Mesenchymal stem cell (in vitro differentiated cells and primary cell): ENCODE results near the gene NUDT4B.
"Not testable (repeated sequence)": the region's sequence is repeated elsewhere in the genome, so short reads cannot be mapped to it uniquely, and the experiment has no call there.

Experiments
- DNase-seq: peaks from one replicate; pipeline ENCODE4 v3.0.0-alpha.2; 2013
- H2AFZ ChIP-seq: one replicate; pipeline ENCODE4 v1.6.1; 2013; ENCODE audit warnings: low read depth, mild to moderate bottlenecking, control low read depth, inconsistent platforms, low read length, moderate library complexity
- H2AK5ac ChIP-seq: 2 replicates; pipeline ENCODE4 v1.6.1; 2013; ENCODE audit warnings: low read length, moderate library complexity, mild to moderate bottlenecking, inconsistent platforms; ENCODE audit not compliant: severe bottlenecking
- H2BK120ac ChIP-seq: one replicate; pipeline ENCODE4 v1.6.1; 2013; ENCODE audit warnings: low read depth, mild to moderate bottlenecking, inconsistent platforms, low read length, moderate library complexity
- H2BK12ac ChIP-seq, 2 experiments: one replicate each; pipeline ENCODE4 v1.6.1; 2013; ENCODE audit warnings: inconsistent platforms in 2 of 2, low read length in 2 of 2, mild to moderate bottlenecking in 2 of 2, moderate library complexity in 2 of 2, control low read depth in 1 of 2
- H2BK15ac ChIP-seq: one replicate; pipeline ENCODE4 v1.6.1; 2013; ENCODE audit warnings: mild to moderate bottlenecking, low read depth, inconsistent platforms; ENCODE audit not compliant: poor library complexity, severe bottlenecking
- H2BK5ac ChIP-seq: 2 replicates; pipeline ENCODE4 v1.6.1; 2013; ENCODE audit warnings: low read depth, mild to moderate bottlenecking, low read length, control low read depth, inconsistent platforms; ENCODE audit not compliant: poor library complexity, severe bottlenecking
- H3K14ac ChIP-seq, 2 experiments: one replicate each; pipeline ENCODE4 v1.6.1; 2013; ENCODE audit warnings: inconsistent platforms in 2 of 2, low read length in 2 of 2, control low read depth in 1 of 2, mild to moderate bottlenecking in 1 of 2, moderate library complexity in 1 of 2
- H3K18ac ChIP-seq, 2 experiments: one replicate each; pipeline ENCODE4 v1.6.1; 2013; ENCODE audit warnings: inconsistent platforms in 2 of 2, low read length in 2 of 2, control low read depth in 1 of 2, low read depth in 1 of 2, mild to moderate bottlenecking in 1 of 2
- H3K23ac ChIP-seq, 2 experiments: one replicate each; pipeline ENCODE4 v1.6.1; 2013; ENCODE audit warnings: inconsistent platforms in 2 of 2, low read length in 2 of 2, mild to moderate bottlenecking in 2 of 2, moderate library complexity in 2 of 2, control low read depth in 1 of 2
- H3K27ac ChIP-seq: 2 replicates; pipeline ENCODE4 v1.5.1; 2013; ENCODE audit warnings: mild to moderate bottlenecking, moderate library complexity, low read length, control low read depth, inconsistent platforms; ENCODE audit not compliant: poor library complexity, severe bottlenecking
- H3K27me3 ChIP-seq, 2 experiments: 2 replicates each; pipeline versions ENCODE4 v1.6.1 to v1.7.0; 2013; ENCODE audit warnings: low read length in 2 of 2, mild to moderate bottlenecking in 2 of 2, moderate library complexity in 2 of 2, control low read depth in 1 of 2, inconsistent platforms in 1 of 2; ENCODE audit not compliant: control insufficient read depth in 1 of 2, insufficient read depth in 1 of 2
- H3K36me3 ChIP-seq, 2 experiments: 2 replicates each; pipeline versions ENCODE4 v1.6.1 to v1.7.0; 2013; ENCODE audit warnings: low read length in 2 of 2, control low read depth in 1 of 2, inconsistent platforms in 1 of 2, low read depth in 1 of 2, mild to moderate bottlenecking in 1 of 2; ENCODE audit not compliant: insufficient read depth in 2 of 2, control insufficient read depth in 1 of 2
- H3K4ac ChIP-seq, 2 experiments: one replicate each; pipeline ENCODE4 v1.6.1; 2013; ENCODE audit warnings: inconsistent platforms in 2 of 2, low read length in 2 of 2, mild to moderate bottlenecking in 2 of 2, moderate library complexity in 2 of 2, control low read depth in 1 of 2, low read depth in 1 of 2
- H3K4me1 ChIP-seq: 2 replicates; pipeline ENCODE4 v1.6.1; 2013; ENCODE audit warnings: low read depth, low read length, control low read depth; ENCODE audit not compliant: control insufficient read depth, insufficient read depth
- H3K4me2 ChIP-seq: 2 replicates; pipeline ENCODE4 v1.6.1; 2013; ENCODE audit warnings: low read length, mild to moderate bottlenecking, inconsistent platforms; ENCODE audit not compliant: poor library complexity, severe bottlenecking
- H3K4me3 ChIP-seq, 2 experiments: 2 replicates each; pipeline versions ENCODE4 v1.5.1 to v1.7.0; 2013; ENCODE audit warnings: low read length in 2 of 2, mild to moderate bottlenecking in 2 of 2, control low read depth in 1 of 2, low read depth in 1 of 2; ENCODE audit not compliant: insufficient read depth in 1 of 2
- H3K79me1 ChIP-seq: replicated peaks from 2 replicates; pipeline ENCODE4 v1.6.1; 2013; ENCODE audit warnings: mild to moderate bottlenecking, control low read depth, low read length, inconsistent platforms; ENCODE audit not compliant: poor library complexity, severe bottlenecking
- H3K9ac ChIP-seq: 2 replicates; pipeline ENCODE4 v1.7.0; 2013; ENCODE audit warnings: mild to moderate bottlenecking, low read length, moderate library complexity
- H3K9me3 ChIP-seq: 2 replicates; pipeline ENCODE4 v1.7.0; 2013; ENCODE audit warnings: mild to moderate bottlenecking, low read length; ENCODE audit not compliant: control insufficient read depth
- H4K8ac ChIP-seq: one replicate; pipeline ENCODE4 v1.6.1; 2013; ENCODE audit warnings: inconsistent platforms, mild to moderate bottlenecking, low read length, moderate library complexity
- H4K91ac ChIP-seq: one replicate; pipeline ENCODE4 v1.6.1; 2013; ENCODE audit warnings: mild to moderate bottlenecking, low read length, inconsistent platforms
- WGBS: methylation state at CpG from one replicate; pipeline ENCODE4 v1.1.7; 2013; ENCODE audit warnings: mixed read lengths; 5-methylcytosine and 5-hydroxymethylcytosine counted together

NUDT4B gene

GRCh38 chr1:148735538-148735937 lies 13.0 kb upstream of the NUDT4B start:
- not testable (repeated sequence) for H2BK15ac ChIP-seq, DNase-seq
- WGBS, result no CpG with 5 or more reads among the region's 1 CpG

GRCh38 chr1:148738667-148739066 lies 9.9 kb upstream of the NUDT4B start:
- not testable (repeated sequence) for H3K4me3 ChIP-seq, H4K8ac ChIP-seq, H2AK5ac ChIP-seq, H3K36me3 ChIP-seq, H3K23ac ChIP-seq, H3K9me3 ChIP-seq, H3K9ac ChIP-seq, H3K4ac ChIP-seq, H3K79me1 ChIP-seq, H4K91ac ChIP-seq, H3K14ac ChIP-seq, H2BK15ac ChIP-seq, H2BK5ac ChIP-seq, H3K18ac ChIP-seq, H3K4me2 ChIP-seq, H2AFZ ChIP-seq, H3K27me3 ChIP-seq, H3K27ac ChIP-seq, H2BK12ac ChIP-seq, DNase-seq, H2BK120ac ChIP-seq, H3K4me1 ChIP-seq
- no CpG with 5 or more reads among the region's 6 CpGs for WGBS

More at GRCh38 chr1:148735538-148735937, 13.0 kb upstream of the NUDT4B start:
- not testable (repeated sequence) for H4K8ac ChIP-seq, H3K9me3 ChIP-seq, H2AFZ ChIP-seq, H3K14ac ChIP-seq, H3K9ac ChIP-seq, H2BK120ac ChIP-seq, H3K27ac ChIP-seq, H2BK12ac ChIP-seq, H3K4me1 ChIP-seq, H3K79me1 ChIP-seq, H3K23ac ChIP-seq, H3K36me3 ChIP-seq, H2AK5ac ChIP-seq, H3K18ac ChIP-seq, H3K27me3 ChIP-seq, H3K4me2 ChIP-seq, H3K4me3 ChIP-seq, H4K91ac ChIP-seq, H3K4ac ChIP-seq, H2BK5ac ChIP-seq

- not testable (repeated sequence) for H3K9ac ChIP-seq, H3K18ac ChIP-seq, H3K27me3 ChIP-seq, H3K4me3 ChIP-seq, H2AFZ ChIP-seq, H3K23ac ChIP-seq, H3K27ac ChIP-seq, H2BK5ac ChIP-seq, H3K4me2 ChIP-seq, H3K4ac ChIP-seq, H4K8ac ChIP-seq, H4K91ac ChIP-seq, H3K36me3 ChIP-seq, H2AK5ac ChIP-seq, H2BK15ac ChIP-seq, H3K9me3 ChIP-seq, H2BK12ac ChIP-seq, H2BK120ac ChIP-seq, H3K4me1 ChIP-seq, H3K79me1 ChIP-seq, H3K14ac ChIP-seq, DNase-seq
- no CpG with 5 or more reads among the region's 4 CpGs for WGBS
Observed at GRCh38 chr1:148743200-148743599, 5.4 kb upstream of the NUDT4B start.

- H3K79me1 ChIP-seq, H3K4ac ChIP-seq, H2BK120ac ChIP-seq, H3K23ac ChIP-seq, H3K27me3 ChIP-seq, H2BK15ac ChIP-seq, H4K91ac ChIP-seq, H2AFZ ChIP-seq, H3K18ac ChIP-seq, H3K36me3 ChIP-seq, H4K8ac ChIP-seq, H3K27ac ChIP-seq, H3K9me3 ChIP-seq, H3K4me3 ChIP-seq, H3K9ac ChIP-seq, H2AK5ac ChIP-seq, H2BK5ac ChIP-seq, H3K4me2 ChIP-seq, H3K14ac ChIP-seq, DNase-seq, H2BK12ac ChIP-seq, H3K4me1 ChIP-seq: not testable (repeated sequence)
- WGBS, result no CpG with 5 or more reads among the region's 9 CpGs
Observed at GRCh38 chr1:148743726-148744720, 4.6 kb upstream of the NUDT4B start.
